IMR-90 (cell line): ENCODE results near the gene OR5C1. TPM values are rescaled to one million over a fixed set of nuclear protein-coding genes. Genes with fewer than 3 reads are reported as not detected.

Experiments
- ATAC-seq: fragments of 200-7000 bp; cut with Tn5 transposase; 2 replicates; pipeline ENCODE4 v1.9.1; 2020; ENCODE audit warnings: low read depth, mild to moderate bottlenecking, moderate library complexity
- BruUV-seq: library from RNA; stranded (reverse); fragments of 400-500 nt; replicated peaks from 2 replicates; lab custom pipeline; 2021; lab: Mats Ljungman, UMichigan
- CTCF ChIA-PET: fragments of 300-600 bp; formaldehyde crosslinking; extraction: SDS; loops from one replicate; lab custom pipeline; 2021; ENCODE audit warnings: antibody characterized with exemption; lab: Yijun Ruan, JAX
- POLR2A ChIA-PET: fragments of 300-600 bp; sonication (Branson Sonifier 250); formaldehyde crosslinking; loops from one replicate; lab custom pipeline; 2022; ENCODE audit warnings: antibody characterized with exemption; ENCODE audit not compliant: unreplicated experiment; lab: Charles Lee
- DNase-seq: peaks from one replicate; pipeline ENCODE4 v3.0.0; 2013
- H2AFZ ChIP-seq: replicated peaks from 2 replicates; pipeline ENCODE3; 2013; ENCODE audit warnings: low read length, mild to moderate bottlenecking; ENCODE audit not compliant: poor library complexity
- H2AK5ac ChIP-seq: 2 replicates; pipeline ENCODE4 v1.6.1; 2013; ENCODE audit warnings: low read depth, low read length, inconsistent platforms
- H2AK9ac ChIP-seq: replicated peaks from 2 replicates; pipeline ENCODE3; 2013; ENCODE audit warnings: mild to moderate bottlenecking, low read depth, low read length, moderate library complexity; ENCODE audit not compliant: poor library complexity
- H2BK120ac ChIP-seq: 2 replicates; pipeline ENCODE4 v1.6.1; 2013; ENCODE audit warnings: low read depth, low read length, inconsistent platforms
- H2BK15ac ChIP-seq: 3 replicates; pipeline ENCODE4 v1.6.1; 2013; ENCODE audit warnings: low read depth, low read length, inconsistent platforms
- H2BK20ac ChIP-seq: 2 replicates; pipeline ENCODE4 v1.6.1; 2013; ENCODE audit warnings: low read depth, mild to moderate bottlenecking, inconsistent platforms, low read length, moderate library complexity
- H2BK5ac ChIP-seq: 2 replicates; pipeline ENCODE4 v1.6.1; 2013; ENCODE audit warnings: mild to moderate bottlenecking, low read depth, low read length, inconsistent platforms; ENCODE audit not compliant: poor library complexity, severe bottlenecking
- H3K14ac ChIP-seq: replicated peaks from 2 replicates; pipeline ENCODE4 v1.6.1; 2013; ENCODE audit warnings: low read depth, low read length, inconsistent platforms
- H3K18ac ChIP-seq: 2 replicates; pipeline ENCODE4 v1.6.1; 2013; ENCODE audit warnings: low read depth, low read length, control low read depth
- H3K23ac ChIP-seq: 2 replicates; pipeline ENCODE4 v1.6.1; 2013; ENCODE audit warnings: low read depth, low read length, inconsistent platforms
- H3K27ac ChIP-seq: 2 replicates; pipeline ENCODE4 v1.5.1; 2013; ENCODE audit warnings: mild to moderate bottlenecking, control low read depth, low read length; ENCODE audit not compliant: insufficient read depth
- H3K27me3 ChIP-seq: 2 replicates; pipeline ENCODE4 v1.6.1; 2013; ENCODE audit warnings: low read length; ENCODE audit not compliant: control insufficient read depth, insufficient read depth
- H3K36me3 ChIP-seq: 2 replicates; pipeline ENCODE4 v1.6.1; 2013; ENCODE audit warnings: low read length, mixed read lengths; ENCODE audit not compliant: control insufficient read depth, insufficient read depth
- H3K4ac ChIP-seq: 2 replicates; pipeline ENCODE4 v1.6.1; 2013; ENCODE audit warnings: low read depth, low read length, inconsistent platforms
- H3K4me1 ChIP-seq: 2 replicates; pipeline ENCODE4 v1.6.1; 2013; ENCODE audit warnings: low read length, mixed read lengths; ENCODE audit not compliant: control insufficient read depth, insufficient read depth
- H3K4me2 ChIP-seq: 2 replicates; pipeline ENCODE4 v1.6.1; 2013; ENCODE audit warnings: low read depth, mild to moderate bottlenecking, control low read depth, low read length, moderate library complexity
- H3K4me3 ChIP-seq: 2 replicates; pipeline ENCODE4 v1.5.1; 2013; ENCODE audit warnings: low read depth, mild to moderate bottlenecking, control low read depth, low read length, moderate library complexity; ENCODE audit not compliant: insufficient read depth
- H3K56ac ChIP-seq: 2 replicates; pipeline ENCODE4 v1.6.1; 2013; ENCODE audit warnings: low read length, inconsistent platforms; ENCODE audit not compliant: insufficient read depth; ENCODE audit errors: extremely low read depth
- H3K79me1 ChIP-seq, 2 experiments: 2 replicates each; pipeline ENCODE4 v1.6.1; 2013; ENCODE audit warnings: low read length in 2 of 2, inconsistent platforms in 1 of 2, low read depth in 1 of 2
- H3K9ac ChIP-seq: 2 replicates; pipeline ENCODE4 v1.6.1; 2013; ENCODE audit warnings: low read depth, low read length, control low read depth
- H3K9me1 ChIP-seq: 2 replicates; pipeline ENCODE4 v1.6.1; 2013; ENCODE audit warnings: low read length, inconsistent platforms; ENCODE audit not compliant: insufficient read depth
- H3K9me3 ChIP-seq: 2 replicates; pipeline ENCODE4 v1.6.1; 2013; ENCODE audit warnings: low read length; ENCODE audit not compliant: control insufficient read depth, insufficient read depth
- H4K20me1 ChIP-seq: 2 replicates; pipeline ENCODE4 v1.6.1; 2013; ENCODE audit warnings: low read length, inconsistent platforms; ENCODE audit not compliant: insufficient read depth
- H4K5ac ChIP-seq: 2 replicates; pipeline ENCODE4 v1.6.1; 2013; ENCODE audit warnings: mild to moderate bottlenecking, low read depth, low read length, control low read depth
- H4K8ac ChIP-seq, 2 experiments: 2 replicates each; pipeline ENCODE4 v1.6.1; 2013; ENCODE audit warnings: low read depth in 2 of 2, low read length in 2 of 2, control low read depth in 1 of 2, inconsistent platforms in 1 of 2
- H4K91ac ChIP-seq: 2 replicates; pipeline ENCODE4 v1.6.1; 2013; ENCODE audit warnings: low read depth, low read length, inconsistent platforms; ENCODE audit not compliant: insufficient read depth
- BHLHE40 ChIP-seq: fragments of 150-350 bp; IDR thresholded peaks from 2 replicates; pipeline ENCODE4 v1.6.1; 2016; ENCODE audit warnings: mild to moderate bottlenecking, low read depth, low read length
- CEBPB ChIP-seq: IDR thresholded peaks from 2 replicates; pipeline ENCODE4 v1.6.1; 2012; ENCODE audit warnings: low read depth, low read length, improper control_type of control experiment
- CHD1 ChIP-seq: IDR thresholded peaks from 2 replicates; pipeline ENCODE4 v1.6.1; 2012; ENCODE audit warnings: low read depth, low read length, improper control_type of control experiment
- FOS ChIP-seq: fragments of 150-350 bp; IDR thresholded peaks from 2 replicates; pipeline ENCODE4 v1.6.1; 2016; ENCODE audit warnings: low read depth, low read length
- MAFK ChIP-seq: IDR thresholded peaks from 2 replicates; pipeline ENCODE4 v1.6.1; 2012; ENCODE audit warnings: low read depth, low read length, improper control_type of control experiment
- MAZ ChIP-seq: IDR thresholded peaks from 2 replicates; pipeline ENCODE4 v1.6.1; 2012; ENCODE audit warnings: low read depth, mild to moderate bottlenecking, low read length, improper control_type of control experiment, moderate library complexity, borderline replicate concordance
- MXI1 ChIP-seq: IDR thresholded peaks from 2 replicates; pipeline ENCODE4 v1.6.1; 2012; ENCODE audit warnings: low read depth, mild to moderate bottlenecking, low read length, moderate library complexity, borderline replicate concordance
- NFE2L2 ChIP-seq: fragments of 150-350 bp; IDR thresholded peaks from 2 replicates; pipeline ENCODE4 v1.6.1; 2016; ENCODE audit warnings: low read depth, mild to moderate bottlenecking, low read length
- POLR2A ChIP-seq: IDR thresholded peaks from 2 replicates; pipeline ENCODE4 v1.6.1; 2012; ENCODE audit warnings: mild to moderate bottlenecking, low read depth, low read length
- RAD21 ChIP-seq: IDR thresholded peaks from 2 replicates; pipeline ENCODE4 v1.6.1; 2012; ENCODE audit warnings: low read length, improper control_type of control experiment
- RCOR1 ChIP-seq: IDR thresholded peaks from 2 replicates; pipeline ENCODE4 v1.6.1; 2012; ENCODE audit warnings: mild to moderate bottlenecking, low read length, improper control_type of control experiment; ENCODE audit not compliant: insufficient replicate concordance
- RFX5 ChIP-seq: IDR thresholded peaks from 2 replicates; pipeline ENCODE4 v1.8.0; 2012; ENCODE audit warnings: low read depth, mild to moderate bottlenecking, low read length, moderate library complexity
- SMC3 ChIP-seq: fragments of 150-350 bp; IDR thresholded peaks from 2 replicates; pipeline ENCODE4 v1.6.1; 2016; ENCODE audit warnings: low read depth, mild to moderate bottlenecking, antibody characterized with exemption, low read length, moderate library complexity
- WGBS, 2 experiments: methylation state at CpG; one replicate each; pipeline versions ENCODE4 v1.1.5 to v1.1.7; 2013; ENCODE audit warnings: missing lambda C conversion rate in 2 of 2; ENCODE audit not compliant: insufficient read length in 1 of 2; ENCODE audit errors: extremely low coverage in 2 of 2; 5-methylcytosine and 5-hydroxymethylcytosine counted together
- dilution Hi-C: fragments of 300-500 bp; cut with HindIII; formaldehyde crosslinking; loops from one replicate; pipeline ENCODE4 v1.14.3; 2018; ENCODE audit warnings: low sequenced_read_pairs; ENCODE audit not compliant: unreplicated experiment
- in situ Hi-C: fragments of 300-500 bp; cut with MboI; formaldehyde crosslinking; loops from 3 replicates; pipeline ENCODE4 v1.14.3; 2019; ENCODE audit warnings: low sequenced_read_pairs, inconsistent platforms, mixed read lengths
- intact Hi-C: fragments of 100-400 bp; cut with micrococcal nuclease; formaldehyde crosslinking; loops from 2 replicates; pipeline ENCODE4 v1.10.0; 2022
- polyA plus RNA-seq, 3 experiments: library from polyadenylated mRNA; depleted of rRNA; stranded (reverse); fragments of >200 nt; gene quantifications; 2 replicates each; pipeline ENCODE4 v1.2.3, GENCODE V29; 2012; ENCODE audit warnings: low replicate concordance in 1 of 3
- total RNA-seq: library from RNA; depleted of rRNA; stranded (reverse); fragments of >200 nt; gene quantifications from 2 replicates; pipeline ENCODE4 v1.2.3, GENCODE V29; 2012
- TF ChIP-seq, protein P1 (sequence below): fragments of 150-350 bp; IDR thresholded peaks from 2 replicates; pipeline ENCODE4 v1.6.1; 2016; ENCODE audit warnings: low read depth, mild to moderate bottlenecking, low read length, moderate library complexity, borderline replicate concordance

Gene OR5C1
- total and polyA plus RNA-seq, 2 of the 4 experiments (the other 2 are of a cell fraction) = not detected

DNA sequence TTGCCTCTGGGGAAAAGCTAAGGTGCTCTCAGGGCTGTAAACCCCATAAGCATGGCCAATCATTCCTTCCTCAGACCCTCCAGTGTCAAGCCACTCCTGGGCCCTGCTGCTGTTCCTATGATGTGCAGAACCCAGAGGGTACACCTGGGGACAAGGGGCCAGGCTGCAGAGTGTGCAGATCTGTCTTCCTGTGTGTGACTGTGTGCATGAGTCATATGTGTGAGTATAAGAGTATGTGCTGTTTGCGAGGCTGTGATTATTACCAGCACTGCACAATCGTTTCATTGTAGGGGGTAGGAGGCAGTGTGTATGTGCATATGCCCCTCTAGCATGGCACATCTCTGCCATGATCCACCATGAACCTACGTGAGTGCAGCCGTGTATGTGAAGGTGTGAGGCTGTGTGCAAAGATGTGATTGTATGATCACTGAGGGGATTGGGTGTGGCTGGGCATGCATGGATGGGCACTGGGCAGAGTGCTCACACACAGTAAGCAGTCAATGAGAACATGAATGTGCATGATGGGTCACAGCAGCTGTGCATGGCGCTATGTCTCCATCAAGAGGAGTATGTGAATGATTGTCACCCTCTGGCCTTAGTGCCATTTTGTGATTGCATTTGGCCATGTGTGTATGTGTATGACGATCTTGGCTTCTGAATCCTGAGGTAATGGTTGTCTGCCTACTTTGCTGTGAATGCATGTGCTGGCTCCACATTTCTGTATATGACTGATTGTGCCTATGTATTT lies 8.8 kb downstream of the OR5C1 start (continued):
- TF ChIP-seq RFX5 = no peak

GRCh38 chr9:122800066-122801060 lies 11.6 kb downstream of the OR5C1 start, which contains the start of gene OR1K1:
TSS of gene OR1K1 (plus strand) at chr9:122800123. CDS start at chr9:122800123, 0 bp downstream.
- H2AK9ac ChIP-seq = peak within 1 kb of the TSS; percentile 61
- in situ Hi-C loops = no loop called here
- TF ChIP-seq CHD1 (no peak), MAFK (no peak), RAD21 (no peak), POLR2A (no peak), CEBPB (no peak), BHLHE40 (no peak), MXI1 (no peak), RCOR1 (no peak), RFX5 (no peak), SMC3 (no peak), MAZ (no peak), NFE2L2 (no peak), FOS (no peak)
- TF ChIP-seq, protein P1, sequence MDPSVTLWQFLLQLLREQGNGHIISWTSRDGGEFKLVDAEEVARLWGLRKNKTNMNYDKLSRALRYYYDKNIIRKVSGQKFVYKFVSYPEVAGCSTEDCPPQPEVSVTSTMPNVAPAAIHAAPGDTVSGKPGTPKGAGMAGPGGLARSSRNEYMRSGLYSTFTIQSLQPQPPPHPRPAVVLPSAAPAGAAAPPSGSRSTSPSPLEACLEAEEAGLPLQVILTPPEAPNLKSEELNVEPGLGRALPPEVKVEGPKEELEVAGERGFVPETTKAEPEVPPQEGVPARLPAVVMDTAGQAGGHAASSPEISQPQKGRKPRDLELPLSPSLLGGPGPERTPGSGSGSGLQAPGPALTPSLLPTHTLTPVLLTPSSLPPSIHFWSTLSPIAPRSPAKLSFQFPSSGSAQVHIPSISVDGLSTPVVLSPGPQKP = no peak

More at GRCh38 chr9:122800066-122801060, 11.6 kb downstream of the OR5C1 start, which contains the start of gene OR1K1:
- no peak within 1 kb of the TSS for H2BK15ac ChIP-seq
- H3K9ac ChIP-seq = no peak within 1 kb of the TSS
- 0 out of 2 replicates have a peak within 1 kb of the TSS, but pooled peaks have one; percentile 14 for H2BK20ac ChIP-seq
- no peak within 1 kb of the TSS for H3K27ac ChIP-seq
- dilution Hi-C loops = no loop called here
- ChIA-PET CTCF (no interaction called here), POLR2A (no interaction called here)
- H4K5ac ChIP-seq = no peak within 1 kb of the TSS
- DNase-seq (no peak), ATAC-seq (no peak)
- no TSS peak for BruUV-seq
- 92% methylated on average over 23 of the region's 30 CpGs; no CpG with 5 or more reads in 1 of the 2 experiments for WGBS, 2 experiments
- no peaks in the 10 kb centered on the region for H3K79me1 ChIP-seq
- H3K23ac ChIP-seq = no peak within 1 kb of the TSS
- no peak within 1 kb of the TSS for H3K14ac ChIP-seq
- no peak within 1 kb of the TSS for H3K4me2 ChIP-seq
- no peaks in the 10 kb centered on the region for H4K20me1 ChIP-seq
- intact Hi-C loops = no loop called here
- H4K8ac ChIP-seq = no peak within 1 kb of the TSS
- H2AK5ac ChIP-seq = peak within 1 kb of the TSS; percentile 3; the same call in 1 of the 2 replicates
- peaks cover 5% of the 10 kb centered on the region for H3K9me1 ChIP-seq
- H2AFZ ChIP-seq = peak within 1 kb of the TSS; percentile 11
- H3K4ac ChIP-seq = no peak within 1 kb of the TSS
- no peaks in the 10 kb centered on the region for H3K9me3 ChIP-seq
- H3K4me1 ChIP-seq = peaks cover 4% of the 10 kb centered on the region
- H2BK5ac ChIP-seq = no peak within 1 kb of the TSS
- H3K36me3 ChIP-seq = no peaks in the 10 kb centered on the region
- H3K56ac ChIP-seq = no peak within 1 kb of the TSS
- no peak within 1 kb of the TSS for H3K4me3 ChIP-seq
- H4K91ac ChIP-seq = no peak within 1 kb of the TSS
- no peaks in the 10 kb centered on the region for H3K27me3 ChIP-seq
- H3K18ac ChIP-seq = no peak within 1 kb of the TSS
- H2BK120ac ChIP-seq = no peak within 1 kb of the TSS
